Endothelial cell of umbilical vein (primary cell): Measurements from ENCODE around the gene KLRF2. TPM values are rescaled to one million over a fixed set of nuclear protein-coding genes. Genes with fewer than 3 reads are reported as not detected.

Source experiments
- Bru-seq: library from RNA; stranded (reverse); fragments of 400-500 nt; gene quantifications from one replicate; lab custom pipeline; 2021; lab: Mats Ljungman, UMichigan
- BruChase-seq, 2 experiments: library from RNA; stranded (reverse); fragments of 400-500 nt; gene quantifications; one replicate each; lab custom pipeline; 2021; lab: Mats Ljungman, UMichigan
- BruUV-seq: library from RNA; stranded (reverse); fragments of 400-500 nt; replicated peaks from 2 replicates; lab custom pipeline; 2021; lab: Mats Ljungman, UMichigan
- CTCF ChIA-PET: fragments of 300-600, 350-600 bp; sonication (Branson Sonifier 250); formaldehyde crosslinking; loops from one replicate; lab custom pipeline; 2021; ENCODE audit warnings: antibody characterized with exemption, inconsistent platforms; lab: Charles Lee
- POLR2A ChIA-PET: fragments of 300-600, 350-600 bp; sonication (Branson Sonifier 250); formaldehyde crosslinking; loops from one replicate; lab custom pipeline; 2021; ENCODE audit warnings: antibody characterized with exemption, inconsistent platforms; lab: Charles Lee
- DNase-seq: peaks from one replicate; pipeline ENCODE4 v3.0.0-alpha.2; 2011; ENCODE audit warnings: low read depth, low spot score
- FAIRE-seq: peaks from 2 replicates; lab custom pipeline; 2011; peaks lifted over from hg19 to GRCh38; lab: Jason Lieb, UNC
- H2AFZ ChIP-seq: 2 replicates; pipeline ENCODE4 v1.6.0; 2012; ENCODE audit warnings: low read depth, low read length, control low read depth, inconsistent platforms
- H3K27ac ChIP-seq: 2 replicates; pipeline ENCODE4 v1.5.1; 2011; ENCODE audit warnings: low read depth, mild to moderate bottlenecking, control low read depth, low read length, moderate library complexity; ENCODE audit not compliant: insufficient read depth
- H3K27me3 ChIP-seq, 2 experiments: 2 replicates each; pipeline versions ENCODE4 v1.6.0 to v1.6.1; 2011; ENCODE audit warnings: low read length in 2 of 2, mixed read lengths in 1 of 2; ENCODE audit not compliant: control insufficient read depth in 2 of 2, insufficient read depth in 2 of 2
- H3K36me3 ChIP-seq, 2 experiments: 2 replicates in 1 of 2; 3 replicates in 1 of 2; pipeline ENCODE4 v1.5.1; 2011; ENCODE audit warnings: low read length in 2 of 2, mild to moderate bottlenecking in 1 of 2, moderate library complexity in 1 of 2; ENCODE audit not compliant: control insufficient read depth in 2 of 2, insufficient read depth in 2 of 2; ENCODE audit errors: extremely low read depth in 1 of 2
- H3K4me1 ChIP-seq: 3 replicates; pipeline ENCODE4 v1.5.1; 2011; ENCODE audit warnings: mild to moderate bottlenecking, low read length; ENCODE audit not compliant: control insufficient read depth, insufficient read depth; ENCODE audit errors: extremely low read depth
- H3K4me2 ChIP-seq: 2 replicates; pipeline ENCODE4 v1.6.1; 2011; ENCODE audit warnings: low read length, control low read depth, mixed read lengths; ENCODE audit not compliant: insufficient read depth
- H3K4me3 ChIP-seq, 3 experiments: fragments of 200-600 bp in 1 of 3; sonication (generic), shearing (Covaris generic) in 1 of 3; replicated peaks in 1 of 3; 2 replicates each; pipeline ENCODE4 v1.5.1; 2011 to 2016; ENCODE audit warnings: control low read depth in 3 of 3, low read length in 3 of 3, mild to moderate bottlenecking in 2 of 3, inconsistent platforms in 1 of 3, low read depth in 1 of 3, moderate library complexity in 1 of 3; ENCODE audit not compliant: insufficient read depth in 1 of 3
- H3K79me2 ChIP-seq: 2 replicates; pipeline ENCODE4 v1.6.0; 2012; ENCODE audit warnings: low read length, inconsistent platforms; ENCODE audit not compliant: control insufficient read depth, insufficient read depth
- H3K9ac ChIP-seq: replicated peaks from 2 replicates; pipeline ENCODE3; 2011; ENCODE audit warnings: low read length, control low read depth; ENCODE audit not compliant: insufficient read depth; ENCODE audit errors: extremely low read depth
- H3K9me1 ChIP-seq: replicated peaks from 3 replicates; pipeline ENCODE4 v1.6.0; 2011; ENCODE audit warnings: mild to moderate bottlenecking, low read length; ENCODE audit not compliant: control insufficient read depth, insufficient read depth; ENCODE audit errors: extremely low read depth
- H3K9me3 ChIP-seq: replicated peaks from 2 replicates; pipeline ENCODE4 v1.5.1; 2012; ENCODE audit warnings: low read length, inconsistent platforms; ENCODE audit not compliant: control insufficient read depth, insufficient read depth
- H4K20me1 ChIP-seq: replicated peaks from 2 replicates; pipeline ENCODE3; 2011; ENCODE audit warnings: mild to moderate bottlenecking, low read length; ENCODE audit not compliant: control insufficient read depth, insufficient read depth; ENCODE audit errors: extremely low read depth
- CTCF ChIP-seq, 2 donors: IDR thresholded peaks; 1 replicate in 1 of 2; 2 replicates in 1 of 2; pipeline ENCODE4 v1.5.1; 2011; ENCODE audit warnings: low read length in 2 of 2, mild to moderate bottlenecking in 2 of 2, moderate library complexity in 2 of 2, control low read depth in 1 of 2, inconsistent platforms in 1 of 2, low read depth in 1 of 2; ENCODE audit not compliant: insufficient read depth in 1 of 2; ENCODE audit errors: extremely low read depth in 1 of 2
- EZH2 ChIP-seq: IDR thresholded peaks from 2 replicates; pipeline ENCODE4 v1.6.1; 2012; ENCODE audit warnings: borderline replicate concordance, low read depth, mild to moderate bottlenecking, moderate library complexity, low read length, inconsistent platforms; ENCODE audit not compliant: severe bottlenecking
- FOS ChIP-seq: IDR thresholded peaks from 2 replicates; pipeline ENCODE4 v1.6.1; 2011; ENCODE audit warnings: mild to moderate bottlenecking, low read length, moderate library complexity, borderline replicate concordance; ENCODE audit not compliant: insufficient read depth
- GATA2 ChIP-seq: IDR thresholded peaks from 2 replicates; pipeline ENCODE4 v1.7.0; 2011; ENCODE audit warnings: low read depth, mild to moderate bottlenecking, moderate library complexity, mixed read lengths, low read length; ENCODE audit not compliant: insufficient read length, insufficient read depth
- JUN ChIP-seq: IDR thresholded peaks from 2 replicates; pipeline ENCODE4 v1.6.1; 2011; ENCODE audit warnings: borderline replicate concordance, low read depth; ENCODE audit not compliant: insufficient read length, insufficient read depth
- MYC ChIP-seq: IDR thresholded peaks from one replicate; pipeline ENCODE4 v1.6.1; 2011; ENCODE audit warnings: mild to moderate bottlenecking, low read depth, low read length
- POLR2A ChIP-seq: IDR thresholded peaks from 2 replicates; pipeline ENCODE4 v1.6.1; 2012; ENCODE audit warnings: low read depth, mild to moderate bottlenecking, control low read depth, low read length
- POLR2AphosphoS5 ChIP-seq: IDR thresholded peaks from 2 replicates; pipeline ENCODE4 v1.6.1; 2012; ENCODE audit warnings: low read depth, mild to moderate bottlenecking, control low read depth, low read length, moderate library complexity; ENCODE audit not compliant: insufficient read depth
- dilution Hi-C: fragments of 300-500 bp; cut with MboI; formaldehyde crosslinking; loops from one replicate; pipeline ENCODE4 v1.15.0; 2019; ENCODE audit warnings: low sequenced_read_pairs; ENCODE audit not compliant: extremely low pct_ligation_motif_present
- intact Hi-C: fragments of 100-400 bp; cut with micrococcal nuclease; formaldehyde crosslinking; loops from one replicate; pipeline ENCODE4 v1.10.0; 2022
- long read RNA-seq: library from polyadenylated mRNA; stranded (forward); transcript quantifications from one replicate; pipeline ENCODE4 v2.0.0, GENCODE V29; 2021
- polyA minus RNA-seq, 3 experiments: library from RNA; depleted of rRNA, polyadenylated mRNA; stranded (reverse); fragments of >200 nt; gene quantifications; 1 replicate in 1 of 3; 2 replicates in 2 of 3; pipeline ENCODE4 v1.2.3, GENCODE V29; 2011
- polyA plus RNA-seq, 4 experiments: library from polyadenylated mRNA; depleted of rRNA in 3 of 4; stranded (reverse) in 3 of 4; unstranded in 1 of 4; fragments of >200 nt; gene quantifications; 2 replicates each; pipeline versions ENCODE4 v1.2.1 to v1.2.3, GENCODE V29; 2011 to 2012; ENCODE audit warnings: missing spikeins in 1 of 4
- total RNA-seq: library from RNA; stranded (reverse); gene quantifications from 2 replicates; pipeline ENCODE4 v1.2.3, GENCODE V29; 2021
- TF ChIP-seq, protein P1 (sequence below): IDR thresholded peaks from 2 replicates; pipeline ENCODE4 v1.6.1; 2011; ENCODE audit not compliant: insufficient read depth, insufficient read length

KLRF2 gene, protein sequence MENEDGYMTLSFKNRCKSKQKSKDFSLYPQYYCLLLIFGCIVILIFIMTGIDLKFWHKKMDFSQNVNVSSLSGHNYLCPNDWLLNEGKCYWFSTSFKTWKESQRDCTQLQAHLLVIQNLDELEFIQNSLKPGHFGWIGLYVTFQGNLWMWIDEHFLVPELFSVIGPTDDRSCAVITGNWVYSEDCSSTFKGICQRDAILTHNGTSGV
- total RNA-seq, result not detected in 2 replicates
- not detected in 2 replicates for polyA plus RNA-seq
- not detected in 2 replicates for polyA plus RNA-seq (2011; cell fraction: cytosol; rRNA removed)
- polyA plus RNA-seq (2011; cell fraction: nucleus; rRNA removed), result not detected in 2 replicates
- polyA plus RNA-seq (2012), result not detected in 2 replicates
- not detected in 2 replicates for polyA minus RNA-seq
- polyA minus RNA-seq (2011; cell fraction: cytosol; rRNA and poly(A)+ RNA removed), result not detected
- polyA minus RNA-seq (2011; cell fraction: nucleus; rRNA and poly(A)+ RNA removed), result not detected in 2 replicates
- Bru-seq, nascent RNA, result percentile 10 among the genes with signal in this experiment
- percentile 10 among the genes with signal in this experiment for BruChase-seq, experiment 1, labeled RNA remaining after a 6-hour chase
- BruChase-seq, experiment 2, labeled RNA remaining after a 2-hour chase, result not detected
- long read RNA-seq, result 0 reads

- H3K9ac ChIP-seq, result no peak within 1 kb of the TSS
- BruUV-seq, result no TSS peak
- H3K79me2 ChIP-seq, result no peaks in the 10 kb centered on the region
- no peaks in the 10 kb centered on the region for H3K36me3 ChIP-seq
- H3K4me1 ChIP-seq, result no peaks in the 10 kb centered on the region
- no peak within 1 kb of the TSS for H3K27ac ChIP-seq
- no peaks in the 10 kb centered on the region for H3K9me3 ChIP-seq
- dilution Hi-C loops (no loop called here), intact Hi-C loops (no loop called here)
- CTCF ChIA-PET, result no interaction called here
- POLR2A ChIA-PET, result no interaction called here
- H2AFZ ChIP-seq, result no peak within 1 kb of the TSS
- no peak within 1 kb of the TSS for H3K4me2 ChIP-seq
- DNase-seq (no peak), FAIRE-seq (no peak)
- no peak for TF ChIP-seq CTCF (IDR thresholded peaks at IDR 0.05; ENCODE audit: extremely low read depth in 1 of 2, insufficient read depth in 1 of 2, low read depth in 1 of 2, low read length in 2 of 2)
- TF ChIP-seq FOS, result no peak
- TF ChIP-seq JUN, result no peak
- no peak for TF ChIP-seq GATA2
- TF ChIP-seq POLR2A, result no peak
- no peak for TF ChIP-seq POLR2AphosphoS5
- no peak for TF ChIP-seq MYC
- no peak for TF ChIP-seq EZH2
- TF ChIP-seq, protein P1, sequence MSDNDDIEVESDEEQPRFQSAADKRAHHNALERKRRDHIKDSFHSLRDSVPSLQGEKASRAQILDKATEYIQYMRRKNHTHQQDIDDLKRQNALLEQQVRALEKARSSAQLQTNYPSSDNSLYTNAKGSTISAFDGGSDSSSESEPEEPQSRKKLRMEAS, result no peak
- H3K4me3 ChIP-seq, result no peak within 1 kb of the TSS
- H3K9me1 ChIP-seq, result no peaks in the 10 kb centered on the region
- no peaks in the 10 kb centered on the region for H3K27me3 ChIP-seq
- no peaks in the 10 kb centered on the region for H4K20me1 ChIP-seq
These were observed at the start of gene KLRF2 for GRCh38 chr12:9881246-9881645. Gene KLRF2 (plus strand): TSS chr12:9881489. CDS start chr12:9881596, 107 bp downstream.
